ENCODE data around the gene PAPPA2. TPM values are rescaled to one million over a fixed set of nuclear protein-coding genes. Genes with fewer than 3 reads are reported as not detected.

PAPPA2 gene
- total RNA-seq, 4 donors from 2014 or later, result 0.07 to 0.97 (median 0.14) TPM

DNA sequence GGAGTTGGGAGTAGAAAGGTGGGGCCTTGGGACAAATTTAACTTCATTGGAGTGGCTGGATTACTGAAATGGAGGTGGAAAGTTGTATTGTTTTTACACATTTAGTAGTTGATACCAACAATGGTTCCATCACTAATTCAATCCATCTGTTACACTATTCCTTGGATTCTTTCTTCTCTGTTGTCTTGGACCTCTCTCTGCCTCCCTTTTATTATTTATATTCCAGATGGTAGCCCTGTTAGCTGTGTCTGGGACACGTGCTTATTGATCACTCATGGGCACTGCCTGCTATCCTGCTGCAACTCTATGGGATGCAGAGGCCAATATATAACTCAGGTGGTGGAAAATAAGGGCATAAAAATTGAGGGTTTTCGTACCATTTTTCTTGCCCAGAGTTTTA, 346.3 kb downstream of the PAPPA2 start:
- H3K4me3 ChIP-seq (ENCODE audit: low read depth, poor library complexity, severe bottlenecking), result no peak overlapping the region
- intact Hi-C loops (cut with DNase I; ENCODE audit: low total_unique reads), result no loop called here

GRCh38 chr1:176811511-176812288, 348.7 kb downstream of the PAPPA2 start:
- no peak overlapping the region for H3K4me3 ChIP-seq (ENCODE audit: low read depth, poor library complexity, severe bottlenecking)
- intact Hi-C loops (cut with DNase I; ENCODE audit: low total_unique reads), result no loop called here
- TF ChIP-seq, protein P1, sequence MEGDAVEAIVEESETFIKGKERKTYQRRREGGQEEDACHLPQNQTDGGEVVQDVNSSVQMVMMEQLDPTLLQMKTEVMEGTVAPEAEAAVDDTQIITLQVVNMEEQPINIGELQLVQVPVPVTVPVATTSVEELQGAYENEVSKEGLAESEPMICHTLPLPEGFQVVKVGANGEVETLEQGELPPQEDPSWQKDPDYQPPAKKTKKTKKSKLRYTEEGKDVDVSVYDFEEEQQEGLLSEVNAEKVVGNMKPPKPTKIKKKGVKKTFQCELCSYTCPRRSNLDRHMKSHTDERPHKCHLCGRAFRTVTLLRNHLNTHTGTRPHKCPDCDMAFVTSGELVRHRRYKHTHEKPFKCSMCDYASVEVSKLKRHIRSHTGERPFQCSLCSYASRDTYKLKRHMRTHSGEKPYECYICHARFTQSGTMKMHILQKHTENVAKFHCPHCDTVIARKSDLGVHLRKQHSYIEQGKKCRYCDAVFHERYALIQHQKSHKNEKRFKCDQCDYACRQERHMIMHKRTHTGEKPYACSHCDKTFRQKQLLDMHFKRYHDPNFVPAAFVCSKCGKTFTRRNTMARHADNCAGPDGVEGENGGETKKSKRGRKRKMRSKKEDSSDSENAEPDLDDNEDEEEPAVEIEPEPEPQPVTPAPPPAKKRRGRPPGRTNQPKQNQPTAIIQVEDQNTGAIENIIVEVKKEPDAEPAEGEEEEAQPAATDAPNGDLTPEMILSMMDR (IDR thresholded peaks at IDR 0.05), result no peak
- TF ChIP-seq POLR2A (IDR thresholded peaks at IDR 0.05), result no peak
- DNase-seq (ENCODE audit: low spot score in 2 of 2), result no peak
- WGBS, 2 donors, result 10 to 15% methylated on average over 4 of the region's 4 CpGs

More for the DNA sequence above, 346.3 kb downstream of the PAPPA2 start:
- WGBS, 2 donors, result 69 to 72% methylated on average over 2 of the region's 2 CpGs
- TF ChIP-seq POLR2A (IDR thresholded peaks at IDR 0.05), result no peak
- TF ChIP-seq, protein P1 (IDR thresholded peaks at IDR 0.05), result no peak
- no peak for DNase-seq (ENCODE audit: low spot score in 2 of 2)

DNA sequence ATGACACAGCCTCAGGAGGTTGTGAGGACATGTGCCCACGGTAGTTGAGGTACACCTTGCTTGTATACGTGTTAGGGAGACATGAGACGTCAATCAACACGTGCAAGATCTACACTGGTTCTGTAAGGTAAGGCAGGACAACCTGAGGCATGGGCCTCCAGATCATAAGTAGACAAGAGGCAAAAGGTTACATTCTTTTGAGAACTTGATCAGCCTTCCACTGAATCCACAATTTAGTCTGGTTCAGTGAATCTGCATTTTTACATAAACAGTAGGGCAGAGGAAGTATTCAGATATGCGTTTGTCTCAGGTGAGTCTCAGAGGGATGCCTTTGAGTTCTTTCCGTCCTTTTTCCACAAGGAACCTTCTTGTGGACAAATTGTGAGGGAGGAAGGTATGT, 352.6 kb downstream of the PAPPA2 start:
- 84 to 85% methylated on average over 6 of the region's 6 CpGs for WGBS, 2 donors
- DNase-seq (ENCODE audit: low spot score in 2 of 2), result no peak
- no peak overlapping the region for H3K4me3 ChIP-seq (ENCODE audit: low read depth, poor library complexity, severe bottlenecking)
- intact Hi-C loops (cut with DNase I; ENCODE audit: low total_unique reads), result no loop called here
- TF ChIP-seq, protein P1 (IDR thresholded peaks at IDR 0.05), result no peak

GRCh38 chr1:176816232-176816631, 353.3 kb downstream of the PAPPA2 start:
- no peak overlapping the region for H3K4me3 ChIP-seq (ENCODE audit: low read depth, poor library complexity, severe bottlenecking)
- whole genome bisulfite sequencing, 2 donors, result 85 to 95% methylated on average over 3 of the region's 3 CpGs
- intact Hi-C loops (cut with DNase I; ENCODE audit: low total_unique reads), result no loop called here
- DNase-seq (ENCODE audit: low spot score in 2 of 2), result no peak
- TF ChIP-seq, protein P1 (IDR thresholded peaks at IDR 0.05), result no peak
- no peak for TF ChIP-seq POLR2A (IDR thresholded peaks at IDR 0.05)

DNA sequence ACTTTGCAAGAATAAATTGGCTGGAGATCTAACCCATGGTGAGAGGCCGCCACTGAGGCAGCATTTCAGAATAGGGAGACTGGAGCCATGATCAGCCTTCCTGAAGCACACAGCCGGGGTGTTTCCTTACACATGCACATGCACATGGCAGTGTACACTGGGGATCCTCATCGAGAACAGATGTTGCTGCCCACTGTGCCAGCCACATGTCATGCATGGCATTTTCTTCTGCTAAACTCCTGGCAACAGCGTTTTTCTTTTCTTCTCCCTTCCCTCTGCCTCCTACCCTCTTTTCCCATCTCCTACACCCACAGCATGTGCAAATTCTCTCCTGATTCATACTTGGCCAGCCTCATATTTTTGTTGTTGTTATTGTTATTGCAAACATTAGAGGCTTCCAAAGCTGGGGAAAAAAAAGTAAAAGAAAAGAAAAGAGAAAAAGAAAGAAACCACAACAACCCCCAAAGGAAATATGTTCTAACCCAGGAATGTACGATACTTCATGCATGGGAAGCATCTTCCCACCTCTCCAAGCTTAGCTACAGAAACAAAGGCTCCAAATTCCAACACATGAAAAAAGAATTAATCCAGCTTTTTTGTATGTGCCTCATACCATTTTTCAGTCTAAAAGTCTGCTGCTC, 357.5 kb downstream of the PAPPA2 start:
- intact Hi-C loops (cut with DNase I; ENCODE audit: low total_unique reads), result no loop called here
- TF ChIP-seq, protein P1 (IDR thresholded peaks at IDR 0.05), result no peak
- WGBS, 2 donors, result 59 to 73% methylated on average over 5 of the region's 5 CpGs
- no peak overlapping the region for H3K4me3 ChIP-seq (ENCODE audit: low read depth, poor library complexity, severe bottlenecking)
- DNase-seq (ENCODE audit: low spot score in 2 of 2), result no peak

All from lower leg skin (tissue), 4 donors.